Endodermal cell (in vitro differentiated cells): ENCODE measurements around the gene PM20D1. TPM values are rescaled to one million over a fixed set of nuclear protein-coding genes. Genes with fewer than 3 reads are reported as not detected.
A peak's percentile ranks its signal among the peaks of the same experiment; 100 is the strongest.
"Not testable (repeated sequence)": the region's sequence is repeated elsewhere in the genome, so short reads cannot be mapped to it uniquely, and the experiment has no call there.

Experiments
- DNase-seq: peaks from one replicate; pipeline ENCODE4 v3.0.0-alpha.2; 2017
- H3K27ac ChIP-seq: 2 replicates; pipeline ENCODE4 v1.5.1; 2013; ENCODE audit warnings: mild to moderate bottlenecking, low read depth, low read length, moderate library complexity
- H3K27me3 ChIP-seq: 2 replicates; pipeline ENCODE4 v1.6.1; 2013; ENCODE audit warnings: mild to moderate bottlenecking, low read length, moderate library complexity; ENCODE audit not compliant: insufficient read depth, control insufficient read depth, poor library complexity, severe bottlenecking
- H3K36me3 ChIP-seq: 2 replicates; pipeline ENCODE4 v1.7.0; 2013; ENCODE audit warnings: mild to moderate bottlenecking, low read length, moderate library complexity; ENCODE audit not compliant: control insufficient read depth, insufficient read depth
- H3K4me1 ChIP-seq: one replicate; pipeline ENCODE4 v1.7.0; 2013; ENCODE audit warnings: low read length; ENCODE audit not compliant: control insufficient read depth, insufficient read depth
- H3K4me3 ChIP-seq: 2 replicates; pipeline ENCODE4 v1.5.1; 2013; ENCODE audit warnings: mild to moderate bottlenecking, low read length, moderate library complexity
- H3K9ac ChIP-seq: 2 replicates; pipeline ENCODE4 v1.6.1; 2013; ENCODE audit warnings: mild to moderate bottlenecking, low read length, moderate library complexity; ENCODE audit not compliant: poor library complexity, severe bottlenecking; ENCODE audit errors: extremely low read depth
- H3K9me3 ChIP-seq: 2 replicates; pipeline ENCODE4 v1.6.1; 2013; ENCODE audit warnings: mild to moderate bottlenecking, low read length, moderate library complexity; ENCODE audit not compliant: control insufficient read depth
- H3K27ac Mint-ChIP-seq: 2 replicates; pipeline ENCODE4 v1.8.0; 2020; ENCODE audit warnings: mixed read lengths
- H3K27me3 Mint-ChIP-seq: 2 replicates; pipeline ENCODE4 v1.8.0; 2021; ENCODE audit warnings: mild to moderate bottlenecking, mixed read lengths; ENCODE audit not compliant: insufficient read depth
- H3K36me3 Mint-ChIP-seq: 2 replicates; pipeline ENCODE4 v1.8.0; 2020; ENCODE audit warnings: low read depth, mixed read lengths
- H3K4me1 Mint-ChIP-seq: 2 replicates; pipeline ENCODE4 v1.8.0; 2020; ENCODE audit warnings: mixed read lengths
- H3K4me3 Mint-ChIP-seq: 2 replicates; pipeline ENCODE4 v1.8.0; 2020; ENCODE audit warnings: mild to moderate bottlenecking, moderate library complexity, mixed read lengths
- H3K9me3 Mint-ChIP-seq: 2 replicates; pipeline ENCODE4 v1.8.0; 2020; ENCODE audit warnings: mild to moderate bottlenecking, mixed read lengths
- WGBS, 2 experiments: methylation state at CpG; one replicate each; pipeline versions ENCODE4 v1.1.5 to v1.1.7; 2013; ENCODE audit warnings: missing lambda C conversion rate in 2 of 2, mixed read lengths in 1 of 2; ENCODE audit not compliant: insufficient coverage in 1 of 2, insufficient read length in 1 of 2; 5-methylcytosine and 5-hydroxymethylcytosine counted together
- total RNA-seq, 2 donors: library from RNA; stranded (reverse); fragmentation: NEBNext Ultra II Directional in 1 of 2; extraction: Animal tissue kit (Norgen Biotek cat#: 25700) in 1 of 2; gene quantifications; 2 replicates in 1 of 2; 3 replicates in 1 of 2; pipeline ENCODE4 v1.2.1, GENCODE V29; 2021
- TF ChIP-seq, protein P1 (sequence below): fragments of 200-600 bp; sonication (generic); conservative IDR thresholded peaks from 2 replicates; pipeline ENCODE4 v1.5.0; 2021; ENCODE audit warnings: antibody characterized with exemption, mild to moderate bottlenecking

Gene PM20D1
- total RNA-seq, 2 donors from 2014 or later = not detected

DNA sequence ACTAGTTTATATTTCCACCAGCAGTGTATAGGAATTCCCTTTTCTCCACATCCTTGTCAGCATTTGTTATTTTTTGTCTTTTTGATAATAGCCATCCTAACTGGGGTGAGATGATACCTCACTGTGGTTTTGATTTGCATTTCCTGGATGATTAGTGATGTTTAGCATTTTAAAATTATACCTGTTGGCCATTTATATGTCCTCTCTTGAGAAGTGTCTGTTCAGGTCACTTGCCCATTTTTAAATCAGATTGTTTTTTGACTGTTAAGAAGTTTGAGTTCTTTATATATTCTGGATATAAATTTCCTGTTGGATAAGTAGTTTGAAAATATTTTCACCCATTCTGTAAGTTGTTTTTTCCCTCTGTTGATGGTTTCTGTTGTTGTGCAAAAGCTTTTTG, 31.0 kb upstream of the PM20D1 start:
- Mint-ChIP-seq H3K36me3 (peaks cover 7% of the 10 kb centered on the region), H3K4me1 (peaks cover 12% of the 10 kb centered on the region), H3K4me3 (no peak overlapping the region), H3K27ac (no peak overlapping the region), H3K27me3 (peaks cover 4% of the 10 kb centered on the region), H3K9me3 (peaks cover 12% of the 10 kb centered on the region)
- Histone ChIP-seq H3K9me3 (peaks cover 25% of the 10 kb centered on the region), H3K36me3 (no peaks in the 10 kb centered on the region), H3K4me3 (no peak overlapping the region), H3K4me1 (no peaks in the 10 kb centered on the region), H3K9ac (no peak overlapping the region), H3K27me3 (no peaks in the 10 kb centered on the region), H3K27ac (no peak overlapping the region)
- no peak for DNase-seq
- TF ChIP-seq, protein P1, sequence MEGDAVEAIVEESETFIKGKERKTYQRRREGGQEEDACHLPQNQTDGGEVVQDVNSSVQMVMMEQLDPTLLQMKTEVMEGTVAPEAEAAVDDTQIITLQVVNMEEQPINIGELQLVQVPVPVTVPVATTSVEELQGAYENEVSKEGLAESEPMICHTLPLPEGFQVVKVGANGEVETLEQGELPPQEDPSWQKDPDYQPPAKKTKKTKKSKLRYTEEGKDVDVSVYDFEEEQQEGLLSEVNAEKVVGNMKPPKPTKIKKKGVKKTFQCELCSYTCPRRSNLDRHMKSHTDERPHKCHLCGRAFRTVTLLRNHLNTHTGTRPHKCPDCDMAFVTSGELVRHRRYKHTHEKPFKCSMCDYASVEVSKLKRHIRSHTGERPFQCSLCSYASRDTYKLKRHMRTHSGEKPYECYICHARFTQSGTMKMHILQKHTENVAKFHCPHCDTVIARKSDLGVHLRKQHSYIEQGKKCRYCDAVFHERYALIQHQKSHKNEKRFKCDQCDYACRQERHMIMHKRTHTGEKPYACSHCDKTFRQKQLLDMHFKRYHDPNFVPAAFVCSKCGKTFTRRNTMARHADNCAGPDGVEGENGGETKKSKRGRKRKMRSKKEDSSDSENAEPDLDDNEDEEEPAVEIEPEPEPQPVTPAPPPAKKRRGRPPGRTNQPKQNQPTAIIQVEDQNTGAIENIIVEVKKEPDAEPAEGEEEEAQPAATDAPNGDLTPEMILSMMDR = no peak

DNA sequence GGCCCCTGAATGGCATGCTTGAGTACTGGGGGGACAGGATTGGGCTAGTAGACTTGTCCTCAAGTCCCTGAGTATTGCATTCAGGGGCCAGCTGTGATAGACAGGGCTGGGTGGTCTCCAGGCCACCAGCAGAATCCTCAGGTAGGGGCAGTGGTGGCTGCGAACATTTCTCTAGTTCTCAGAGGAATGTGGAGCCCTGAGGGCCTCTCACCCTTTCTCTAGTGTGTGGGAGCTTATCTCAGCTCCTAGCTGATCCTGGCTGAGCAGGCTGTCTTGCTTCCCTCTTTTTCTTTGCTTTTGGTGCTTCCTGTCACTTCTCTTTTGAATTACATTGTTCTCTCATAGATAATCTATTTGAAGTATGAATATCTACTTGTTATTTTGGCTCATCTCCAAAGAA, 30.0 kb upstream of the PM20D1 start:
- Histone ChIP-seq H3K4me1 (no peaks in the 10 kb centered on the region), H3K9ac (no peak overlapping the region), H3K27me3 (no peaks in the 10 kb centered on the region), H3K27ac (no peak overlapping the region), H3K9me3 (peaks cover 25% of the 10 kb centered on the region), H3K4me3 (no peak overlapping the region), H3K36me3 (no peaks in the 10 kb centered on the region)
- TF ChIP-seq, protein P1 = no peak
- Mint-ChIP-seq H3K27me3 (peaks cover 4% of the 10 kb centered on the region), H3K36me3 (peaks cover 7% of the 10 kb centered on the region), H3K27ac (peak overlapping the region; percentile 56), H3K9me3 (peaks cover 12% of the 10 kb centered on the region), H3K4me3 (no peak overlapping the region), H3K4me1 (peaks cover 14% of the 10 kb centered on the region)
- 81% methylated on average over 1 of the region's 1 CpG; no CpG with 5 or more reads in 1 of the 2 experiments for WGBS, 2 experiments
- no peak for DNase-seq

- Histone ChIP-seq H3K36me3 (no peaks in the 10 kb centered on the region), H3K27ac (no peak overlapping the region), H3K4me3 (no peak overlapping the region), H3K27me3 (no peaks in the 10 kb centered on the region), H3K4me1 (no peaks in the 10 kb centered on the region), H3K9me3 (peaks cover 29% of the 10 kb centered on the region), H3K9ac (no peak overlapping the region)
- TF ChIP-seq, protein P1 = no peak
- H3K27ac Mint-ChIP-seq = no peak overlapping the region
- peaks cover 4% of the 10 kb centered on the region for H3K27me3 Mint-ChIP-seq
- H3K36me3 Mint-ChIP-seq = peaks cover 7% of the 10 kb centered on the region
- peaks cover 12% of the 10 kb centered on the region for H3K9me3 Mint-ChIP-seq
- no peak for DNase-seq
- peaks cover 14% of the 10 kb centered on the region for H3K4me1 Mint-ChIP-seq
- no peak overlapping the region for H3K4me3 Mint-ChIP-seq
Observed at GRCh38 chr1:205878026-205878425, 28.1 kb upstream of the PM20D1 start.

- H3K27me3 Mint-ChIP-seq, H3K27ac ChIP-seq, H3K36me3 Mint-ChIP-seq, H3K27me3 ChIP-seq, H3K9me3 Mint-ChIP-seq, H3K4me1 ChIP-seq, H3K36me3 ChIP-seq, DNase-seq, H3K4me3 ChIP-seq, H3K4me1 Mint-ChIP-seq, H3K27ac Mint-ChIP-seq, H3K9ac ChIP-seq, H3K4me3 Mint-ChIP-seq: not testable (repeated sequence)
- H3K9me3 ChIP-seq = peaks cover 36% of the 10 kb centered on the region
Observed at GRCh38 chr1:205873148-205873547, 23.2 kb upstream of the PM20D1 start.
